Parathyroid adenoma (tissue), 2 donors: ENCODE results near the gene RHD.
"Not testable (repeated sequence)": the region's sequence is repeated elsewhere in the genome, so short reads cannot be mapped to it uniquely, and the experiment has no call there.

ENCODE experiments used
- H2AFZ ChIP-seq: fragments of 300-600 bp; sonication (generic); one replicate; pipeline ENCODE4 v1.7.0; 2017; ENCODE audit warnings: antibody characterized with exemption, mild to moderate bottlenecking
- H3K27ac ChIP-seq: fragments of 300-600 bp; sonication (generic); one replicate; pipeline ENCODE4 v1.7.0; 2017
- H3K27me3 ChIP-seq: fragments of 300-600 bp; sonication (generic); one replicate; pipeline ENCODE4 v1.7.0; 2017; ENCODE audit warnings: low read length; ENCODE audit not compliant: control insufficient read depth, insufficient read depth
- H3K36me3 ChIP-seq: fragments of 300-600 bp; sonication (generic); one replicate; pipeline ENCODE4 v1.7.0; 2017; ENCODE audit warnings: low read length; ENCODE audit not compliant: control insufficient read depth, insufficient read depth
- H3K4me1 ChIP-seq: fragments of 300-600 bp; sonication (generic); one replicate; pipeline ENCODE4 v1.7.0; 2017; ENCODE audit warnings: control low read depth
- H3K4me2 ChIP-seq: fragments of 300-600 bp; sonication (generic); one replicate; pipeline ENCODE4 v1.7.0; 2017; ENCODE audit warnings: low read length
- H3K4me3 ChIP-seq: fragments of 300-600 bp; sonication (generic); one replicate; pipeline ENCODE4 v1.7.0; 2017; ENCODE audit warnings: low read depth, low read length
- H3K79me2 ChIP-seq: fragments of 300-600 bp; sonication (generic); one replicate; pipeline ENCODE4 v1.7.0; 2017; ENCODE audit warnings: control low read depth
- H3K9ac ChIP-seq: fragments of 300-600 bp; sonication (generic); one replicate; pipeline ENCODE4 v1.7.0; 2017; ENCODE audit warnings: mild to moderate bottlenecking
- H3K9me3 ChIP-seq: fragments of 300-600 bp; sonication (generic); one replicate; pipeline ENCODE4 v1.7.0; 2017; ENCODE audit warnings: low read length; ENCODE audit not compliant: control insufficient read depth
- donor health status: primary hyperparathyroidism.

The RHD gene

DNA sequence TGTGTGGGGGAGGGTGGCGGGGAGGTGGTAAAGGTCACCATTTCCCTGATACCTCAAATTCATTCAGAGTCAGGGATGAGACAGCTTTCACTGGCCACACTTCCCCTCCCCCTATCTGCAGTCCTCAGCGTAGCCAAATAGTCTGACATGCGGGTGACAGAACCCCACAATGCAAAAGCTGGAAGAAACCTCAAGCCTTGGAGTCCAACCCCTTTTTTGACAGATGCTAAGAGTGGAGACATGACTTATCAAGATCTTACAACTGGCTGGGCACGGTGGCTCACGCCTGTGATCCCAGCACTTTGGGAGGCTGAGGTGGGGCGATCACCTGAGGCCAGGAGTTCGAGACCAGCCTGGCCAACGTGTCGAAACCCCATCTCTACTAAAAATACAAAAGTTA is 49.8 kb downstream of the RHD start:
- H3K36me3 ChIP-seq, H3K4me2 ChIP-seq, H3K9me3 ChIP-seq, H2AFZ ChIP-seq, H3K9ac ChIP-seq, H3K4me1 ChIP-seq, H3K79me2 ChIP-seq, H3K27me3 ChIP-seq, H3K4me3 ChIP-seq, H3K27ac ChIP-seq: not testable (repeated sequence)

DNA sequence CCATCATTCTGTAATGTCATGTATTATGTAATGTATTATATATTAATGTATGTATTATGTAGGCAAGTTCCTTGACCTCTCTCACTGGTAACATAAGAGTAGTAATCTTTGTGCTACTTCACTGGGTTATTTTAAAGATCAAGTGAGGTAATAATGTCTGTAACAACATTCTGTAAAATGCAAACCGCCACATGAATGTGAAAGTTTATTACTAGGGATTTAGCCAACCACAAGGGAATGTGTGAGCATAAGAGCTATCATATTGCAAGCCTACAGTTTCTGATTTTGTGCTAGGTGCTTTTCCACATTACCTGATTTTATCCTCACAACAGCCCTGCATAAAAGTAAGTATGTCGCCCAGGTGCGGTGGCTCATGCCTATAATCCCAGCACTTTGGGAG is 52.1 kb downstream of the RHD start:
- not testable (repeated sequence) for H3K9me3 ChIP-seq, H3K79me2 ChIP-seq, H3K4me3 ChIP-seq, H3K4me2 ChIP-seq, H3K27me3 ChIP-seq, H3K36me3 ChIP-seq, H3K27ac ChIP-seq, H3K9ac ChIP-seq, H2AFZ ChIP-seq, H3K4me1 ChIP-seq

DNA sequence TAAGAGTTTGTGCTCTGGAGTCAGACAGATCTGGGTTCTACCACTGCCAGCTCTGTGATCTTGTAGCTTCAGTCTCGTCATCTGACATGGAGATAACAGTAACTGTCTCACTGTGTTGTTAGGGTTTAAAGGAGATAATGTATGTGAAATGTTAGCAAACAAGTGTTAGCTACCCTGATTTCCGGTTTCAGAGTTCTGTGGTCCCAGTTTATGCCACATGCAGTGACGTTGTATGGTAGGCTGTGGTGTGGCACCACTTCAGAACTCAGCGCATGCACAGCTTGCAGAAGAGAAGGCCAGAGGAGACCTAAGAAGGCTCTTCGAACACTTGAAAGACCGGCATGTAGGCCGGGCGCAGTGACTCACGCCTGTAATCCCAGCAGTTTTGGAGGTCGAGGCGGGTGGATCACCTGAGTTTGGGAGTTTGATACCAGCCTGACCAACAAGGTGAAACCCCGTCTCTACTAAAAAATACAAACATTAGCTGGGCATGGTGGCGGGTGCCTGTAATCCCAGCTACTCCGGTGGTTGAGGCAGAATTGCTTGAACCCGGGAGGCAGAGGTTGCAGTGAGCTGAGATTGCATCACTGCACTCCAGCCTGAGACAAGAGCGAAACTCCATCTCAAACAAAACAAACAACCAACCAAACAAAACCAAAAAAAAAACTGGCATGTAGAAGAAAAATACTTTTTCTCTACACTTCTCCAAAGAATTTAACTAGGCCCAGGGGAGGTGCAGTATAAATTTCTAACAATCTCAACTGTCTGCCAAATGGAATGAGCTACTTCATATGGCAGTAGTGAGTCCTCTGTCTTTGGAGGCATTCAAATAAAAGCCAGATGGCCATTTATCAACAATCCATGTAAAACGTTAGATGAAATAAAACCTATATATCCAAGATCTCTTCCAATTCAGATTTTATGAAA is 55.8 kb downstream of the RHD start:
- not testable (repeated sequence) for H3K36me3 ChIP-seq, H2AFZ ChIP-seq, H3K4me3 ChIP-seq, H3K79me2 ChIP-seq, H3K27ac ChIP-seq, H3K4me2 ChIP-seq, H3K27me3 ChIP-seq, H3K4me1 ChIP-seq, H3K9me3 ChIP-seq, H3K9ac ChIP-seq

DNA sequence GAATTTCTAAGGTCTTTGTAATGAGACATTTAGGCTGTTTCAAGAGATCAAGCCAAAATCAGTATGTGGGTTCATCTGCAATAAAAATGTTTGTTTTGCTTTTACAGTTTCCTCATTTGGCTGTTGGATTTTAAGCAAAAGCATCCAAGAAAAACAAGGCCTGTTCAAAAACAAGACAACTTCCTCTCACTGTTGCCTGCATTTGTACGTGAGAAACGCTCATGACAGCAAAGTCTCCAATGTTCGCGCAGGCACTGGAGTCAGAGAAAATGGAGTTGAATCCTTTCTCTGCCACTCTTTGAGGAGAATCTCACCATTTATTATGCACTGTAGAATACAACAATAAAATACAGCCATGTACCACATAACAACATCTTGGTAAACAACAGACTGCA is 56.5 kb downstream of the RHD start:
- H3K9me3 ChIP-seq, H3K9ac ChIP-seq, H3K4me3 ChIP-seq, H2AFZ ChIP-seq, H3K27me3 ChIP-seq, H3K79me2 ChIP-seq, H3K36me3 ChIP-seq, H3K4me2 ChIP-seq, H3K27ac ChIP-seq, H3K4me1 ChIP-seq: not testable (repeated sequence)

DNA sequence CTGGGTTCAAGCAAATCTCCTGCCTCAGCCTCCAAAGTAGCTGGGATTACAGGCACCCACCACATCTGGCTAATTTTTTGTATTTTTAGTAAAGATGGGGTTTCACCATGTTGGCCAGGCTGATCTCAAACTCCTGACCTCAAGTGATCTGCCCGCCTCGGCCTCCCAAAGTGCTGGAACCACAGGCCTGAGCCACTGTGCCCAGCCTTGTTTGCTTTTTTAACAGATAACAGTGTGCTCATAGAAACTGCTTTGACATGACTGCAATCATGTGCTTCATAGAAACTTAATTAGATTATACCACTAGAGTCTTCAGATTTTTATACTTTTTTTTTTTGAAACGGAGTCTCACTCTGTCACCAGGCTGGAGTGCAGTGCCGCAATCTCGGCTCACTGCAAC is 57.0 kb downstream of the RHD start:
- not testable (repeated sequence) for H3K27me3 ChIP-seq, H3K9ac ChIP-seq, H3K4me3 ChIP-seq, H2AFZ ChIP-seq, H3K36me3 ChIP-seq, H3K79me2 ChIP-seq, H3K27ac ChIP-seq, H3K9me3 ChIP-seq, H3K4me1 ChIP-seq, H3K4me2 ChIP-seq

DNA sequence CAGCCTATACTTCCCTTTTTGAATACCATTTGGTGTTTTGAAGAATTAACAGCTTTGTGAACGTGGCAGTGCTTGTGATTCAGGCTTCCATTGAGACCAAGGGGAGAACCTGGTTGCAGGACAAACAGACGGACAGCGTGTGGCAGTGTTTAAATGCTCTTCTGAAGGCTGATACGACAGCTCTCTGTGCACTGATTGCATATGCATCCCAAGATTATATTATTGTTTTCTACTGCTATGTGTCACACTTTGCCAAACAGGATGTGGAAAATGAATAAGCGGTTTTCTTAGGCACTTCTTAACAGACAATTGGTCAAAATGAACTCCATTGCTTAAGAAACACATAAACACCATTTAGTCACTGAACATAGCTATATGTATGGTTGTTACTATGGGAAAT is 57.6 kb downstream of the RHD start:
- not testable (repeated sequence) for H3K27me3 ChIP-seq, H3K9me3 ChIP-seq, H3K79me2 ChIP-seq, H2AFZ ChIP-seq, H3K36me3 ChIP-seq, H3K9ac ChIP-seq, H3K4me2 ChIP-seq, H3K4me1 ChIP-seq, H3K4me3 ChIP-seq, H3K27ac ChIP-seq

DNA sequence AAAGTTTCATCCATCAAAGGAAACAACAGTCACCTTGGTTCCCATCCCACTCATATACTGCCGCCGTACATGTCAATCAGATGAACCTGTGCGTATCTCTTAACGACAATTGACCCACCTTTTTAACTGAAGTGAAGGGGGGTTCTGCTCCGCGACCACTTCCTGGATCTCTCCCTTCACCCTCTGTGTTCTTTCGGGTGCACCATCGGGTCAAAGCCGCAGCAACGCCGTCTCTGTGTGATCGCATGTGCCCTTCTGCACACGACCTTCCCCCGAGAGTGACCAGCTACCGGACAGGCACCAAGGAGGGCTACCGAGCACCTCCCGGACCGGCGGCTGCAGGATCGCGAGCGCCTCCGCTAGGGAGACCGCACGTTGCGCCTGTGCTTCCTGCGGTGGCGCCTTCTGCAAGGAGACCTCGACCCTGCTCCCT is 64.6 kb downstream of the RHD start:
- not testable (repeated sequence) for H3K4me1 ChIP-seq, H3K27me3 ChIP-seq, H3K36me3 ChIP-seq, H3K27ac ChIP-seq, H3K9me3 ChIP-seq, H3K79me2 ChIP-seq, H3K9ac ChIP-seq, H2AFZ ChIP-seq
- Histone ChIP-seq H3K4me3 (peak overlapping the region; percentile 53), H3K4me2 (peak overlapping the region; percentile 76)

DNA sequence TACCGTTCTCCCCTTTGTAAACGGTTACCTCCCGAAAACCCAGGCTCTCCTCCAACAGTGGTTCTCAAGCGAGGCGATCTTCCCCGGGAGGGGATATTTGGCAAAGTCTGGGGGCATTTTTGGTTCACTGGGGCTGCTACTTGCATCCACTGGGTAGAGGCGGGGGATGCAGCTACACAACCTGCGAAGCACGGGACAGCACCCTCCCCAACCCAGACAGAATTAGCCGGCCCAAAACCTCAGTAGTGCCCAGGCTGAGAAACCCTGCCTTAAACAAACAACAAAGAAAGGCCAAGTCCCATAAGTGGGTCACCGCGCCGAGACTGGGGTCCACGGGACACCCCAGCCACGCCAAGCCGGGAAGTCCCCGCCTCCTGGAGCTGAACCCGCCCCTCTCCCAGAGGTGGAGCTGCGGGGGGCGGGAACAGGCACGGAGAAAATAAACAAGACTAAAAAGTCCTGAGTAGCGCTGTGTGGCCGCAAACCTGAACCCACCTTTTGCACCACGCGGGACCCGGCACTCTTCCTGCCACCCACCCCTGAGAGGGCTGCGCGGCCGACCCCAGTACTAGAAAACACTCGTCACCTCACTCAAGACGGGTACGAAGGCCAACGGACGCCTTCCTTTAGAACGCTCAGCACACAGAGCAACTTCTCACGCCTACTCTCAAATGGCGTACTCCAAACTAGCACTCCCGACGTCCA is 65.3 kb downstream of the RHD start:
- not testable (repeated sequence) for H3K79me2 ChIP-seq, H3K9me3 ChIP-seq, H3K9ac ChIP-seq, H3K36me3 ChIP-seq, H3K27me3 ChIP-seq, H3K4me1 ChIP-seq
- H3K27ac ChIP-seq, result peak overlapping the region; percentile 88
- peak overlapping the region; percentile 93 for H3K4me3 ChIP-seq
- peak overlapping the region; percentile 44 for H3K4me2 ChIP-seq
- H2AFZ ChIP-seq, result peak overlapping the region; percentile 70
